ENCODE results near the gene KRT71.

Gene KRT71

DNA sequence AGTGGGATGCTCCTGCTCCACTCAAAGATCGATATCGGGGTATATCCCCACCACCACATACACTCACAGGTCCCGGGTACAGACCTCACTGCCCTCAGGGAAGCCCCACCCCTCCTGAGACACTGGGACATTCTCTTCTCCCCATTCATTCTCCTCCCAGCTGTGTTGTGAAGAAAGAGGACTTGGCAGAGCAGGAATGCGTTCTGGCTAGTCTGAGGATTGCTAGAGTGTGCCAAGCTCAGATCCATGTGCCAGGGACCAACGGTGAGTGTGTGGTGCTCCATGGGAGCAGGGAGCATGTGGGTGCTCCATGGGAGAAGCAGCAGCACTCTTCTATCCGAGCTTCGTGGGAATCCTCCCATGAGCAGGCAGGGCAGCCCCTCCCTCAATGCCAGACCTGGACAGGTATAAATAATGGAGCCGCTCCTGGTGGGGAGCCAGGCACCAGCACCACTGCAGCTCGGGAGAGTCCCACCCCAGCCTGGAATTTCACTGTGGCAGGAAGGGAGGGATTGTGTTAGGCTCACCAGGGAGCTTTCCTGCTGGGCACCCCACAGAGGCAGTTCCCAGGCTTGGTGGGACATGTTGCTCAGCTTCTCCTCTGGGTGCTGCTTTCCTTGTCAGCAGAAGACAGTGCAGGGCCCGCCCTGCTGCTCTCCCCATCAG is 30.5 kb downstream of the KRT71 start:
- Histone ChIP-seq H4K20me1 (ENCODE audit: insufficient read depth, low read length, poor library complexity, severe bottlenecking) (no peaks in the 10 kb centered on the region), H3K9me3 (ENCODE audit: insufficient read depth, low read depth, low read length) (no peaks in the 10 kb centered on the region), H3K4me1 (ENCODE audit: insufficient read depth, low read length, poor library complexity, severe bottlenecking) (peaks cover 7% of the 10 kb centered on the region), H3F3A (ENCODE audit: low read depth) (no peaks in the 10 kb centered on the region), H3K4me3 (ENCODE audit: low read length, poor library complexity, severe bottlenecking) (no peak overlapping the region), H3K27me3 (ENCODE audit: insufficient read depth, low read length, poor library complexity, severe bottlenecking) (no peaks in the 10 kb centered on the region), H3K4me2 (ENCODE audit: low read depth, low read length, poor library complexity, severe bottlenecking) (no peak overlapping the region), H3K9ac (ENCODE audit: low read depth, low read length, poor library complexity, severe bottlenecking) (no peak overlapping the region), H2AFZ (ENCODE audit: low read length) (no peak overlapping the region), H3K79me2 (ENCODE audit: insufficient read depth, low read length) (no peaks in the 10 kb centered on the region), H3K9me2 (replicated peaks; ENCODE audit: low read depth, low read length) (no peaks in the 10 kb centered on the region), H3K36me3 (ENCODE audit: insufficient read depth, low read length) (no peaks in the 10 kb centered on the region)
- TF ChIP-seq EZH2phosphoT487 (IDR thresholded peaks at IDR 0.05; ENCODE audit: borderline replicate concordance), result no peak

DNA sequence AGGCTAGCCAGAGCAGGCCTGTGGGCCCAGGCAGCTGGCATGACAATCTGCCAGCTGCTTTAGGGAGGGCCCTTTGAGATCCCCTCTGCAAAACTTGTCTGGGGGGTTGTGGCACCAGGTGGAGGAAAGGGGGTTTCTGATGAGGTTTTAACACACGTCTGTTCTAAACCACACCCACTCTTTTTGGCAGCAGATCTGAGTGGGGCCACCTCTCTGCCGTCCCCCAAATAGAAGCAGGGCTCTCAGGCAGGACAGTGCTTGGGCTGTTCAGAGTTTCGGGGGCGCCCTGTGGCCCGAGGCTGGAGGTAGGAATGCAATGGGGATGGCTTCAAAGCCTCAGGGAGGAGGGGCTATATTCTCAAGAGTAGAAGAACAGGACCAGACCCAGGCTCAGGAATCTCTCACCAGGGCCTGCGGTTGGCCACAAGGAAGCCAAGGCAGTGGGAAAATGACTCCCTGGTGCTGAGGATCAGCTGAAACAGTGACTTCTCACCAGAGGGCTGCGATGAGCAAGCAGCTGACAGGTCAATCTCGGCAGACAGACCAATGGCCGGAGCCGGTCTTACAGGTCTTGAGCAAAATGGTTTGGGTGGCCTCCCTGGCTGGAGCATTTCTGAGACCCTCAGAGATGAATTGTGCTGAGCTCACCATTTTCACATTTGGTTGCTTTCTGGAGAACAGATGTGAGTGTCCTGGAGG is 31.2 kb downstream of the KRT71 start:
- Histone ChIP-seq H3K9ac (ENCODE audit: low read depth, low read length, poor library complexity, severe bottlenecking) (no peak overlapping the region), H2AFZ (ENCODE audit: low read length) (no peak overlapping the region), H3K9me3 (ENCODE audit: insufficient read depth, low read depth, low read length) (no peaks in the 10 kb centered on the region), H3K9me2 (replicated peaks; ENCODE audit: low read depth, low read length) (no peaks in the 10 kb centered on the region), H3K4me2 (ENCODE audit: low read depth, low read length, poor library complexity, severe bottlenecking) (no peak overlapping the region), H3K79me2 (ENCODE audit: insufficient read depth, low read length) (no peaks in the 10 kb centered on the region), H3F3A (ENCODE audit: low read depth) (no peaks in the 10 kb centered on the region), H4K20me1 (ENCODE audit: insufficient read depth, low read length, poor library complexity, severe bottlenecking) (no peaks in the 10 kb centered on the region), H3K27me3 (ENCODE audit: insufficient read depth, low read length, poor library complexity, severe bottlenecking) (no peaks in the 10 kb centered on the region), H3K36me3 (ENCODE audit: insufficient read depth, low read length) (no peaks in the 10 kb centered on the region), H3K4me3 (ENCODE audit: low read length, poor library complexity, severe bottlenecking) (no peak overlapping the region), H3K4me1 (ENCODE audit: insufficient read depth, low read length, poor library complexity, severe bottlenecking) (peaks cover 3% of the 10 kb centered on the region)
- TF ChIP-seq EZH2phosphoT487 (IDR thresholded peaks at IDR 0.05; ENCODE audit: borderline replicate concordance), result no peak
- TF ChIP-seq, protein P1, sequence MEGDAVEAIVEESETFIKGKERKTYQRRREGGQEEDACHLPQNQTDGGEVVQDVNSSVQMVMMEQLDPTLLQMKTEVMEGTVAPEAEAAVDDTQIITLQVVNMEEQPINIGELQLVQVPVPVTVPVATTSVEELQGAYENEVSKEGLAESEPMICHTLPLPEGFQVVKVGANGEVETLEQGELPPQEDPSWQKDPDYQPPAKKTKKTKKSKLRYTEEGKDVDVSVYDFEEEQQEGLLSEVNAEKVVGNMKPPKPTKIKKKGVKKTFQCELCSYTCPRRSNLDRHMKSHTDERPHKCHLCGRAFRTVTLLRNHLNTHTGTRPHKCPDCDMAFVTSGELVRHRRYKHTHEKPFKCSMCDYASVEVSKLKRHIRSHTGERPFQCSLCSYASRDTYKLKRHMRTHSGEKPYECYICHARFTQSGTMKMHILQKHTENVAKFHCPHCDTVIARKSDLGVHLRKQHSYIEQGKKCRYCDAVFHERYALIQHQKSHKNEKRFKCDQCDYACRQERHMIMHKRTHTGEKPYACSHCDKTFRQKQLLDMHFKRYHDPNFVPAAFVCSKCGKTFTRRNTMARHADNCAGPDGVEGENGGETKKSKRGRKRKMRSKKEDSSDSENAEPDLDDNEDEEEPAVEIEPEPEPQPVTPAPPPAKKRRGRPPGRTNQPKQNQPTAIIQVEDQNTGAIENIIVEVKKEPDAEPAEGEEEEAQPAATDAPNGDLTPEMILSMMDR (conservative IDR thresholded peaks at IDR 0.05; ENCODE audit: low read length), result no peak

DNA sequence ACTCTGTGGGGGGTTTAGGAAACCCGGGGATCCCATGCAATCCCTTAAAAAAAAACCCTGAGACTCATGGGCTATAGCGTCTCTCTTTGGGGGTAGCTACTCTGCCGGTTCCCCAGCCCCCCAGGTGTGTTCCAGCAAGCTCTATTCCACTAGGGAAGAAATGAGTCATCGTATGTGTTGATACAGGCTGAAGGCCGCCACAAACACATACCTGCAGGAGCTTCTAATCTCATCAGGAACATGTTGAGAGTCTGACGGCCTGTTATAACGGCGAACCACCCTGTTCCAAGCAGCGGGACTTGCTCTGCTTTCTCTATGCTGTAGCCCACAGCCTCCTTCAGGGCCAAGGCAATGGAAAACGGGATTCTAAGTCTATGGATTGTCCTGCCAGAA is 31.8 kb downstream of the KRT71 start:
- Histone ChIP-seq H3K4me3 (ENCODE audit: low read length, poor library complexity, severe bottlenecking) (no peak overlapping the region), H3K36me3 (ENCODE audit: insufficient read depth, low read length) (no peaks in the 10 kb centered on the region), H3K79me2 (ENCODE audit: insufficient read depth, low read length) (no peaks in the 10 kb centered on the region), H3K9me3 (ENCODE audit: insufficient read depth, low read depth, low read length) (no peaks in the 10 kb centered on the region), H3K27me3 (ENCODE audit: insufficient read depth, low read length, poor library complexity, severe bottlenecking) (no peaks in the 10 kb centered on the region), H3K4me2 (ENCODE audit: low read depth, low read length, poor library complexity, severe bottlenecking) (no peak overlapping the region), H3K4me1 (ENCODE audit: insufficient read depth, low read length, poor library complexity, severe bottlenecking) (no peaks in the 10 kb centered on the region), H4K20me1 (ENCODE audit: insufficient read depth, low read length, poor library complexity, severe bottlenecking) (no peaks in the 10 kb centered on the region), H3K9ac (ENCODE audit: low read depth, low read length, poor library complexity, severe bottlenecking) (no peak overlapping the region), H3F3A (ENCODE audit: low read depth) (no peaks in the 10 kb centered on the region), H2AFZ (ENCODE audit: low read length) (no peak overlapping the region), H3K9me2 (replicated peaks; ENCODE audit: low read depth, low read length) (no peaks in the 10 kb centered on the region)
- TF ChIP-seq EZH2phosphoT487 (IDR thresholded peaks at IDR 0.05; ENCODE audit: borderline replicate concordance), result no peak
- TF ChIP-seq, protein P1 (conservative IDR thresholded peaks at IDR 0.05; ENCODE audit: low read length), result no peak

Measured in Loucy (cell line).